ENCODE results near the gene PLSCR4. TPM values are rescaled to one million over a fixed set of nuclear protein-coding genes. Genes with fewer than 3 reads are reported as not detected.

PLSCR4 gene
- total and polyA plus RNA-seq, 12 donors: 17.2 to 155 (median 60.1) TPM

- TF ChIP-seq CTCF (IDR thresholded peaks at IDR 0.05): no peak
- no peak for TF ChIP-seq POLR2A (IDR thresholded peaks at IDR 0.05)
- 40 to 49% (median 44%) methylated on average over 2 of the region's 2 CpGs for WGBS, 4 donors
- H3K27me3 ChIP-seq: no peaks in the 10 kb centered on the region
- intact Hi-C loops (cut with DNase I): no loop called here
- H3K4me1 ChIP-seq (replicated peaks in 1 of 2): peaks cover 13 to 21% of the 10 kb centered on the region in 2 donors
- no peaks in the 10 kb centered on the region for H3K9me3 ChIP-seq (replicated peaks in 1 of 3)
- no peaks in the 10 kb centered on the region for H3K36me3 ChIP-seq (replicated peaks in 1 of 2)
- H3K27ac ChIP-seq: peak overlapping the region in 4 of 5 donors; percentile 16 to 83 (median 38)
- DNase-seq: no peak
- no peak overlapping the region for H3K4me3 ChIP-seq
Observed at GRCh38 chr3:146165877-146166276, 85.0 kb downstream of the PLSCR4 start.

GRCh38 chr3:146164971-146165769, 85.7 kb downstream of the PLSCR4 start:
- Histone ChIP-seq H3K4me1 (replicated peaks in 1 of 2) (peaks cover 13 to 21% of the 10 kb centered on the region in 2 donors), H3K36me3 (replicated peaks in 1 of 2) (no peaks in the 10 kb centered on the region), H3K27ac (peak overlapping the region in 2 of 5 donors; percentile 45 to 83), H3K27me3 (no peaks in the 10 kb centered on the region), H3K4me3 (no peak overlapping the region), H3K9me3 (replicated peaks in 1 of 3) (no peaks in the 10 kb centered on the region)
- whole genome bisulfite sequencing, 4 donors: 90 to 93% (median 92%) methylated on average over 7 of the region's 7 CpGs
- intact Hi-C loops (cut with DNase I): no loop called here
- no peak for DNase-seq
- TF ChIP-seq POLR2A (IDR thresholded peaks at IDR 0.05) (no peak), CTCF (IDR thresholded peaks at IDR 0.05) (no peak)

GRCh38 chr3:146164506-146164905, 86.4 kb downstream of the PLSCR4 start:
- Histone ChIP-seq H3K36me3 (replicated peaks in 1 of 2) (no peaks in the 10 kb centered on the region), H3K27ac (peak overlapping the region in 1 of 5 donors; percentile 83), H3K27me3 (no peaks in the 10 kb centered on the region), H3K9me3 (replicated peaks in 1 of 3) (no peaks in the 10 kb centered on the region), H3K4me1 (replicated peaks in 1 of 2) (peaks cover 13 to 24% of the 10 kb centered on the region in 2 donors), H3K4me3 (no peak overlapping the region)
- DNase-seq: no peak
- intact Hi-C loops (cut with DNase I): no loop called here
- TF ChIP-seq CTCF (IDR thresholded peaks at IDR 0.05) (no peak), POLR2A (IDR thresholded peaks at IDR 0.05) (no peak)

GRCh38 chr3:146164071-146164470, 86.8 kb downstream of the PLSCR4 start:
- no peak for DNase-seq
- no peaks in the 10 kb centered on the region for H3K36me3 ChIP-seq (replicated peaks in 1 of 2)
- no peak overlapping the region for H3K27ac ChIP-seq
- peaks cover 13 to 28% of the 10 kb centered on the region in 2 donors for H3K4me1 ChIP-seq (replicated peaks in 1 of 2)
- H3K4me3 ChIP-seq: no peak overlapping the region
- no peaks in the 10 kb centered on the region for H3K9me3 ChIP-seq (replicated peaks in 1 of 3)
- intact Hi-C loops (cut with DNase I): no loop called here
- TF ChIP-seq POLR2A (IDR thresholded peaks at IDR 0.05) (no peak), CTCF (IDR thresholded peaks at IDR 0.05) (no peak)
- no peaks in the 10 kb centered on the region for H3K27me3 ChIP-seq

All from adrenal gland (tissue), 12 donors.